Thoracic aorta (tissue), 2 donors: ENCODE measurements around the gene CLIC2. TPM values are rescaled to one million over a fixed set of nuclear protein-coding genes. Genes with fewer than 3 reads are reported as not detected.

Experiments
- ATAC-seq: fragments of 150-250 bp; one replicate; pipeline ENCODE4 v1.8.0; 2017; ENCODE audit warnings: low read depth; ENCODE audit not compliant: insufficient number of reproducible peaks, low FRiP score
- DNase-seq: peaks from one replicate; pipeline ENCODE4 v3.0.0-alpha.2; 2020; ENCODE audit warnings: low spot score
- H3K27ac ChIP-seq, 2 donors: fragments of 200-600 bp; sonication (generic); 1 replicate in 1 of 2; 2 replicates in 1 of 2; pipeline ENCODE4 v1.5.1; 2016; ENCODE audit warnings: mild to moderate bottlenecking in 2 of 2, moderate library complexity in 2 of 2
- H3K27me3 ChIP-seq: fragments of 200-600 bp; sonication (generic); replicated peaks from 2 replicates; pipeline ENCODE4 v1.6.0; 2016; ENCODE audit warnings: mild to moderate bottlenecking; ENCODE audit not compliant: insufficient read depth
- H3K36me3 ChIP-seq: fragments of 200-600 bp; sonication (generic); one replicate; pipeline ENCODE4 v1.5.1; 2016
- H3K4me1 ChIP-seq, 2 donors: fragments of 200-600 bp; sonication (generic); 1 replicate in 1 of 2; 2 replicates in 1 of 2; pipeline versions ENCODE4 v1.5.1 to v1.6.0; 2016; ENCODE audit warnings: low read depth in 2 of 2, mild to moderate bottlenecking in 1 of 2; ENCODE audit not compliant: control insufficient read depth in 1 of 2
- H3K4me3 ChIP-seq: fragments of 200-600 bp; sonication (generic); 2 replicates; pipeline ENCODE4 v1.5.1; 2016; ENCODE audit warnings: mild to moderate bottlenecking
- H3K9me3 ChIP-seq: fragments of 200-600 bp; sonication (generic); 2 replicates; pipeline ENCODE4 v1.5.1; 2016
- CTCF ChIP-seq: fragments of 200-600 bp; sonication (generic); IDR thresholded peaks from one replicate; pipeline ENCODE4 v1.5.1; 2019; ENCODE audit warnings: antibody characterized with exemption
- total RNA-seq, 2 donors: library from RNA; depleted of rRNA; stranded (reverse); fragments of >200 nt; gene quantifications; one replicate each; pipeline versions ENCODE4 v1.1.0 to v1.2.3, GENCODE V29; 2016

The CLIC2 gene
- total RNA-seq, 2 donors from 2014 or later: 8.3 to 18.7 TPM

- no peaks in the 10 kb centered on the region for H3K4me1 ChIP-seq
- no peak for ATAC-seq
Measured at GRCh38 chrX:155246748-155247147, 87.7 kb downstream of the CLIC2 start.

GRCh38 chrX:155242300-155242699 is 92.1 kb downstream of the CLIC2 start:
- H3K9me3 ChIP-seq: no peaks in the 10 kb centered on the region
- no peak for DNase-seq
- no peak for TF ChIP-seq CTCF
- ATAC-seq: no peak
- no peak overlapping the region for H3K4me3 ChIP-seq
- no peak overlapping the region for H3K27ac ChIP-seq
- no peaks in the 10 kb centered on the region for H3K4me1 ChIP-seq
- no peaks in the 10 kb centered on the region for H3K27me3 ChIP-seq
- peaks cover 6% of the 10 kb centered on the region for H3K36me3 ChIP-seq

More at GRCh38 chrX:155246748-155247147, 87.7 kb downstream of the CLIC2 start:
- H3K27ac ChIP-seq: no peak overlapping the region
- no peaks in the 10 kb centered on the region for H3K27me3 ChIP-seq
- no peak for DNase-seq
- TF ChIP-seq CTCF: no peak
- H3K9me3 ChIP-seq: no peaks in the 10 kb centered on the region
- no peak overlapping the region for H3K4me3 ChIP-seq
- H3K36me3 ChIP-seq: no peaks in the 10 kb centered on the region

GRCh38 chrX:155237719-155238118 is 96.7 kb downstream of the CLIC2 start:
- Histone ChIP-seq H3K9me3 (no peaks in the 10 kb centered on the region), H3K36me3 (peaks cover 6% of the 10 kb centered on the region), H3K4me3 (no peak overlapping the region), H3K27me3 (no peaks in the 10 kb centered on the region), H3K27ac (no peak overlapping the region), H3K4me1 (no peaks in the 10 kb centered on the region)
- no peak for TF ChIP-seq CTCF
- ATAC-seq: no peak
- DNase-seq: no peak

GRCh38 chrX:155235891-155236290 is 98.5 kb downstream of the CLIC2 start:
- H3K27me3 ChIP-seq: no peaks in the 10 kb centered on the region
- H3K9me3 ChIP-seq: no peaks in the 10 kb centered on the region
- DNase-seq (no peak), ATAC-seq (no peak)
- no peak overlapping the region for H3K27ac ChIP-seq
- no peak overlapping the region for H3K4me3 ChIP-seq
- no peaks in the 10 kb centered on the region for H3K4me1 ChIP-seq
- H3K36me3 ChIP-seq: peaks cover 6% of the 10 kb centered on the region
- no peak for TF ChIP-seq CTCF

GRCh38 chrX:155231163-155231562 is 103.3 kb downstream of the CLIC2 start:
- no peaks in the 10 kb centered on the region for H3K27me3 ChIP-seq
- H3K4me1 ChIP-seq: no peaks in the 10 kb centered on the region
- DNase-seq: no peak
- H3K27ac ChIP-seq: no peak overlapping the region
- no peak overlapping the region for H3K4me3 ChIP-seq
- no peaks in the 10 kb centered on the region for H3K9me3 ChIP-seq
- ATAC-seq: no peak
- H3K36me3 ChIP-seq: no peaks in the 10 kb centered on the region
- TF ChIP-seq CTCF: no peak

Other genes starting within 250 kb of the CLIC2 start
- gene VBP1, start 118.2 kb downstream of the CLIC2 start, total RNA-seq: 10 to 100 TPM; 15.0 to 25.9 TPM
- under 1 TPM; 0.14 to 0.78 TPM for gene RAB39B, start 70.1 kb downstream of the CLIC2 start, total RNA-seq
- gene F8A2, start 47.5 kb upstream of the CLIC2 start, total RNA-seq: 1 to 10 TPM in 1 of 2 donors, not detected in 1; 8.7 TPM
- 10 to 100 TPM; 13.5 to 34.4 TPM for gene F8A3, start 124.0 kb upstream of the CLIC2 start, total RNA-seq